GM06990 (cell line): ENCODE data around the gene BCL7C.

ENCODE experiments used
- DNase-seq: peaks from one replicate; pipeline ENCODE4 v3.0.0-alpha.2; 2011; ENCODE audit not compliant: insufficient read length; ENCODE audit errors: extremely low read depth
- H3K27me3 ChIP-seq: replicated peaks from 2 replicates; pipeline ENCODE4 v1.6.0; 2011; ENCODE audit warnings: low read length; ENCODE audit not compliant: control insufficient read depth, insufficient read depth
- H3K36me3 ChIP-seq: 2 replicates; pipeline ENCODE4 v1.5.1; 2011; ENCODE audit warnings: low read length; ENCODE audit not compliant: control insufficient read depth, insufficient read depth
- H3K4me3 ChIP-seq: replicated peaks from 2 replicates; pipeline ENCODE4 v1.5.1; 2011; ENCODE audit warnings: low read depth, mild to moderate bottlenecking, control low read depth, low read length
- TF ChIP-seq, protein P1 (sequence below): IDR thresholded peaks from 2 replicates; pipeline ENCODE4 v1.5.1; 2011; ENCODE audit warnings: low read length, control low read depth, mild to moderate bottlenecking, inconsistent platforms; ENCODE audit not compliant: insufficient read depth, poor library complexity, severe bottlenecking

Gene BCL7C

DNA sequence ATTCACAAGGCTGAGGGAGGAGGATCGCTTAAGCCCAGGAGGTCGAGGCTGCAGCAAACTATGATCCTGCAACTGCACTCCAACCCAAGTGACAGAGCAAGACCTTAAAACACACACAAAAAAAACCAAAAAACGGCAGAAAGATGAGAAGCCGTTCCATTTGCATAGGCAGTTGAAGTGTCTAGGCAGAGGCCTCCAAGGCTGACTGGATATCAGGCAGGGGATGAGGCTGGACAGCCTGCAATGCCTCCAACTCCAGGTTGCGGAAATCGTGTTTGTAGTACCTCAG lies 27.5 kb upstream of the BCL7C start:
- TF ChIP-seq, protein P1, sequence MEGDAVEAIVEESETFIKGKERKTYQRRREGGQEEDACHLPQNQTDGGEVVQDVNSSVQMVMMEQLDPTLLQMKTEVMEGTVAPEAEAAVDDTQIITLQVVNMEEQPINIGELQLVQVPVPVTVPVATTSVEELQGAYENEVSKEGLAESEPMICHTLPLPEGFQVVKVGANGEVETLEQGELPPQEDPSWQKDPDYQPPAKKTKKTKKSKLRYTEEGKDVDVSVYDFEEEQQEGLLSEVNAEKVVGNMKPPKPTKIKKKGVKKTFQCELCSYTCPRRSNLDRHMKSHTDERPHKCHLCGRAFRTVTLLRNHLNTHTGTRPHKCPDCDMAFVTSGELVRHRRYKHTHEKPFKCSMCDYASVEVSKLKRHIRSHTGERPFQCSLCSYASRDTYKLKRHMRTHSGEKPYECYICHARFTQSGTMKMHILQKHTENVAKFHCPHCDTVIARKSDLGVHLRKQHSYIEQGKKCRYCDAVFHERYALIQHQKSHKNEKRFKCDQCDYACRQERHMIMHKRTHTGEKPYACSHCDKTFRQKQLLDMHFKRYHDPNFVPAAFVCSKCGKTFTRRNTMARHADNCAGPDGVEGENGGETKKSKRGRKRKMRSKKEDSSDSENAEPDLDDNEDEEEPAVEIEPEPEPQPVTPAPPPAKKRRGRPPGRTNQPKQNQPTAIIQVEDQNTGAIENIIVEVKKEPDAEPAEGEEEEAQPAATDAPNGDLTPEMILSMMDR, result no peak
- no peaks in the 10 kb centered on the region for H3K27me3 ChIP-seq
- DNase-seq, result no peak
- no peak overlapping the region for H3K4me3 ChIP-seq
- peaks cover 3% of the 10 kb centered on the region for H3K36me3 ChIP-seq

DNA sequence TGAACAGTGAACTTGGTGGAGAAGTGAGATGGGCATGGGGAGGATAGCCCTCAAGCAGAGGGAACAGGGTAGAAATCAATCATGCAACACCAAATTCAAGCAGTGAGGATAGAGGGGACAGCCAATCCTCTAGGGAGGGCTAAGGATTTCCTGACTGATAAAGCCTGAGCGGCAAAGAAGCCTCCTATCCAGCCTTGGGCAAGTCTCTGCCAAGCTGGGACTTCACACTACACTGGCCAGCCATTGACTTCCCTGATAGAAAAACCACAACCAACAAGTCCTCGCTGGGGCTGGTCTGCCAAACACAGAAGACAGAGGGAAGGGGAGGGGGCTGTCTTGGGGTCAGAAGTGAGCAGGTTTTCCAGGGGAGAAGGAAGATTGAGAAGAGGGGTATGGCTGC lies 27.0 kb upstream of the BCL7C start:
- Histone ChIP-seq H3K4me3 (no peak overlapping the region), H3K36me3 (peaks cover 2% of the 10 kb centered on the region; the same call in 1 of the 2 replicates), H3K27me3 (no peaks in the 10 kb centered on the region)
- TF ChIP-seq, protein P1, result no peak
- DNase-seq, result no peak

DNA sequence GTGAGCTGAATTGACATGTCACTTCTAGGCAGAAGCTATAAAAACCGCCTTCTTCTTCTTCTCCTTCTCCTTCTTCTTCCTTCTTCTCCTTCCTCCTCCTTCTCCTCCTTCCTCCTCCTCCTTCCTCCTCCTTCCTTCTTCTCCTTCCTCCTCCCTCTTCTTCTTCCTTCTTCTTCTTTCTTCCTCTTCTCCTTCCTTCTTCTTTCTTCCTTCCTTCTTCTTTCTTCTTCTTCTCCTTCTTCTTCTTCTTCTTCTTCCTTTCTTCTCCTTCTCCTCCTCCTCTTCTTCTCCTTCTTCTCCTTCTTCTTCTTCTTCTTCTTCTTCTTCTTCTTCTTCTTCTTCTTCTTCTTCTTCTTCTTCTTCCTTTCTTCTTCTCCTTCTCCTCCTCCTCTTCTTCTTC lies 24.7 kb upstream of the BCL7C start:
- TF ChIP-seq, protein P1, result no peak
- H3K4me3 ChIP-seq, result no peak overlapping the region
- DNase-seq, result no peak
- no peaks in the 10 kb centered on the region for H3K27me3 ChIP-seq
- H3K36me3 ChIP-seq, result no peaks in the 10 kb centered on the region

DNA sequence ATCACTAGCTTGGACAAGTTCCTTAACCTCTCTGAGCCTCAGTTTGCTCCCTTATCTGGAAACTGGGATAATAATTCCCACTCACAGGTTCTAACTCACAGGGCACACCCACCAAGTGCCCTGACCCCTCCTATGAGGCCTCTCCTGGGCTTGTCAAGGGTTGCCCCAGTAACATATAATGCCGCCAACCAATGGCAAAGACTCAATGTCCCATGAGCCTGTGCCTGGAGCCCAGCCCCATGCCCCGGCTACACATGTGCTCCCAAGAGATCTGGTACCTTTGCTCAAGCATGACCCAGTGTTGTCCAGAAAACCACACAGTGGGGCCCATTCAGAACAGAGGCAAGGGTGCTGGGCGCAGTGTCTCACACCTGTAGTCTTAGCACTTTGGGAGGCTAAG lies 21.0 kb upstream of the BCL7C start:
- H3K4me3 ChIP-seq, result no peak overlapping the region
- TF ChIP-seq, protein P1, result no peak
- no peaks in the 10 kb centered on the region for H3K27me3 ChIP-seq
- H3K36me3 ChIP-seq, result no peaks in the 10 kb centered on the region
- DNase-seq, result no peak

DNA sequence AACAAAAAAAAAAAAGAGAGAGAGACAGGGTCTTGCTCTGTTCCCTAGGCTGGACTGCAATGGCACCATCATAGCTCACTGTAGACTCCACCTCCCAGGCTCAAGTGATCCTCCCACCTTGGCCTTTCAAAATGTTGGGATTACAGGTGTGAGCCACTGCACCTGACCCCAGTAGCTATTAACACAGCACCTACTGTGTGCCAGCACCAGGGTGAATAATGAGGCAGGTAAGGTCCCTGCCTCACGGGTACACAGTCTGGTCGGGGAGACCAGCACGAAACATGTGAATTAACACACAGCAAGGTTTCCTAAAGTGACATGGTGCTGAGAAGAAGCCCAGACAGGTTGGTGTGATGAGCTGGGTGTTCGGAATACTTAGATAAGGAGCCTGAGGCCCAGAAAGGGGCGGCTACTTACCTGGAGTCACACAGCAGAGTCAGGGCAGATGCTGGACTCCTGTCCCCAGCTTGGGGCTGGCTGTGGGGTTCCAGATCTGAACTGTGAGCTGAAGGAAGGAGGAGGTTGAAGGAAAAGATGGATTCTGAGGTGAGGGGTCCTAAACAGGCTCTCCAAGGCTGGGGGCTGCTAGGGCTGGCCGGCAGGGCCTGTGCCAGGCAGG lies 19.0 kb upstream of the BCL7C start:
- DNase-seq, result no peak
- TF ChIP-seq, protein P1, result no peak
- no peaks in the 10 kb centered on the region for H3K27me3 ChIP-seq
- no peaks in the 10 kb centered on the region for H3K36me3 ChIP-seq
- H3K4me3 ChIP-seq, result no peak overlapping the region

DNA sequence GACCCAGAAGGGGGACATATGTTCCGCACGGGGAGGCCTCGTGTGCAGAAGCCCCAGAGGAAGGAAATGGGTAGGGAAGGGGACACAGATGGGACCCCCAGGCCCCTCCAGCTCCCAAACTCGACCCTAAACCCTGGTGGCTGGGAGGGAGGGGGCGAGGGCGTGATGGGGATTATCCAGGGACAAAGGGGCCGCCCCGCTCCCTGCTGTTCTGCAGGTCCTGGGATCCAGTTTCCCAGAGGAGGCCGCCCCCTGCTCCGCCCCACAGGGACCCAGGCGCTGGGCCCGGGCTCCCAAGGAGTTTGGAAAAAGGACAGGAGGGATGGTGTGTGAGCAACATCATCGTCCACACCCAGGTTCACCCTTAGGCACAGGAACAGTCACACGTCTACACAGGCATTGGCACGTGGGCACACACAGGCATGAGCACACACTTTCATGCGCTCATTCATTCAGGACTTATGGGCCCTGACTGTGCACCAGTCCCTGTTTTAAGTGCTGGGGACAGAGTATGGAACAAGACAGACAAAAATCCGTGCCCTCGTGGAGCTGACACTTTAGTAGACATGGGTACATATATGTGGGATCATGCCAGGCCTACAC lies 16.7 kb upstream of the BCL7C start:
- Histone ChIP-seq H3K4me3 (no peak overlapping the region), H3K27me3 (no peaks in the 10 kb centered on the region), H3K36me3 (no peaks in the 10 kb centered on the region)
- no peak for DNase-seq
- TF ChIP-seq, protein P1, result no peak
